HCT116 (cell line): ENCODE data around the gene OR2T2. TPM values are rescaled to one million over a fixed set of nuclear protein-coding genes. Genes with fewer than 3 reads are reported as not detected.
"Not testable (repeated sequence)": the region's sequence is repeated elsewhere in the genome, so short reads cannot be mapped to it uniquely, and the experiment has no call there.

Experiments used
- ATAC-seq: fragments of 200-7000 bp; cut with Tn5 transposase; 2 replicates; pipeline ENCODE4 v1.9.1; 2020; ENCODE audit warnings: mild to moderate bottlenecking, moderate library complexity
- BruUV-seq: library from RNA; stranded (reverse); fragments of 400-500 nt; replicated peaks from 2 replicates; lab custom pipeline; 2021; lab: Mats Ljungman, UMichigan
- CTCF ChIA-PET: fragments of 300-600 bp; sonication (Branson Sonifier 250); formaldehyde crosslinking; loops from one replicate; lab custom pipeline; 2021; ENCODE audit warnings: antibody characterized with exemption; lab: Charles Lee
- POLR2A ChIA-PET: fragments of 300-600, 350-600 bp; sonication (Branson Sonifier 250); formaldehyde crosslinking; loops from one replicate; lab custom pipeline; 2021; ENCODE audit warnings: antibody characterized with exemption; lab: Charles Lee
- RAD21 ChIA-PET, 2 experiments: fragments of 300-600 bp; sonication (Branson Sonifier 250); formaldehyde crosslinking; loops; one replicate each; lab custom pipeline; 2023; ENCODE audit warnings: low total read pairs in 2 of 2; ENCODE audit not compliant: uncharacterized antibody in 2 of 2, unreplicated experiment in 2 of 2, low non-redundant PET in 1 of 2; lab: Charles Lee
- DNase-seq: peaks from one replicate; pipeline ENCODE4 v3.0.0-alpha.2; 2010; ENCODE audit warnings: low read depth, low spot score
- H2AFZ ChIP-seq: fragments of 200-600 bp; shearing (Covaris generic), sonication (generic); 2 replicates; pipeline ENCODE4 v1.6.1; 2017; ENCODE audit warnings: low read depth, mixed run types, mixed read lengths, antibody characterized with exemption, low read length; ENCODE audit not compliant: poor library complexity, severe bottlenecking
- H3K27ac ChIP-seq: 2 replicates; pipeline ENCODE4 v1.5.1; 2012; ENCODE audit warnings: low read depth, low read length
- H3K27me3 ChIP-seq: fragments of 200-600 bp; sonication (generic); 2 replicates; pipeline ENCODE4 v1.6.1; 2016; ENCODE audit warnings: mixed run types, low read length, mixed read lengths; ENCODE audit not compliant: insufficient read depth
- H3K36me3 ChIP-seq, 2 experiments: fragments of 200-500 bp in 1 of 2; fragments of 200-600 bp in 1 of 2; sonication (Bioruptor generic) in 1 of 2; sonication (generic) in 1 of 2; 2 replicates each; pipeline versions ENCODE4 v1.5.1 to v1.6.1; 2014 to 2016; ENCODE audit warnings: low read length in 2 of 2, inconsistent platforms in 1 of 2, mixed read lengths in 1 of 2, mixed run types in 1 of 2; ENCODE audit not compliant: insufficient read depth in 2 of 2, control insufficient read depth in 1 of 2
- H3K4me1 ChIP-seq, 2 experiments: fragments of 200-600 bp in 1 of 2; sonication (generic) in 1 of 2; 2 replicates each; pipeline versions ENCODE4 v1.5.1 to v1.6.1; 2012 to 2017; ENCODE audit warnings: low read length in 2 of 2, inconsistent platforms in 1 of 2, mild to moderate bottlenecking in 1 of 2, mixed read lengths in 1 of 2, mixed run types in 1 of 2, moderate library complexity in 1 of 2; ENCODE audit not compliant: insufficient read depth in 2 of 2, control insufficient read depth in 1 of 2
- H3K4me2 ChIP-seq: fragments of 200-600 bp; sonication (generic); 2 replicates; pipeline ENCODE4 v1.6.1; 2017; ENCODE audit warnings: mixed run types, low read length, mixed read lengths
- H3K4me3 ChIP-seq, 2 experiments: fragments of 200-600 bp in 1 of 2; sonication (generic) in 1 of 2; replicated peaks in 1 of 2; 2 replicates each; pipeline ENCODE4 v1.5.1; 2011 to 2016; ENCODE audit warnings: low read length in 2 of 2, control low read depth in 1 of 2, low read depth in 1 of 2, mild to moderate bottlenecking in 1 of 2, mixed read lengths in 1 of 2, mixed run types in 1 of 2
- H3K79me2 ChIP-seq: fragments of 200-600 bp; sonication (generic); 2 replicates; pipeline ENCODE4 v1.6.1; 2017; ENCODE audit warnings: mild to moderate bottlenecking, mixed run types, low read length, moderate library complexity, mixed read lengths; ENCODE audit not compliant: insufficient read depth
- H3K9ac ChIP-seq: fragments of 200-600 bp; sonication (generic); 2 replicates; pipeline ENCODE4 v1.6.1; 2016; ENCODE audit warnings: low read length, mixed read lengths
- H3K9me2 ChIP-seq: fragments of 200-600 bp; sonication (generic), shearing (Covaris generic); 2 replicates; pipeline ENCODE4 v1.6.1; 2017; ENCODE audit warnings: mixed run types, mild to moderate bottlenecking, moderate library complexity; ENCODE audit not compliant: insufficient read depth
- H3K9me3 ChIP-seq, 2 experiments: fragments of 200-500 bp in 1 of 2; fragments of 200-600 bp in 1 of 2; sonication (Bioruptor generic) in 1 of 2; sonication (generic) in 1 of 2; 2 replicates each; pipeline ENCODE4 v1.6.1; 2014 to 2017; ENCODE audit warnings: low read length in 2 of 2, mixed read lengths in 2 of 2, inconsistent platforms in 1 of 2, low read depth in 1 of 2, mild to moderate bottlenecking in 1 of 2, mixed run types in 1 of 2, moderate library complexity in 1 of 2; ENCODE audit not compliant: control insufficient read depth in 1 of 2, insufficient read depth in 1 of 2
- H4K20me1 ChIP-seq: fragments of 200-600 bp; sonication (generic), shearing (Covaris generic); 2 replicates; pipeline ENCODE4 v1.6.1; 2017; ENCODE audit warnings: mixed run types, mild to moderate bottlenecking, moderate library complexity; ENCODE audit not compliant: insufficient read depth
- intact Hi-C: fragments of 100-400 bp; cut with micrococcal nuclease; formaldehyde crosslinking; loops from 2 replicates; pipeline ENCODE4 v1.10.0; 2022
- total RNA-seq: library from RNA; stranded (reverse); gene quantifications from one replicate; pipeline ENCODE4 v1.2.1, GENCODE V29; 2021; ENCODE audit not compliant: unreplicated experiment

OR2T2 gene
- total RNA-seq, 1 experiment from 2014 or later, result not detected

DNA sequence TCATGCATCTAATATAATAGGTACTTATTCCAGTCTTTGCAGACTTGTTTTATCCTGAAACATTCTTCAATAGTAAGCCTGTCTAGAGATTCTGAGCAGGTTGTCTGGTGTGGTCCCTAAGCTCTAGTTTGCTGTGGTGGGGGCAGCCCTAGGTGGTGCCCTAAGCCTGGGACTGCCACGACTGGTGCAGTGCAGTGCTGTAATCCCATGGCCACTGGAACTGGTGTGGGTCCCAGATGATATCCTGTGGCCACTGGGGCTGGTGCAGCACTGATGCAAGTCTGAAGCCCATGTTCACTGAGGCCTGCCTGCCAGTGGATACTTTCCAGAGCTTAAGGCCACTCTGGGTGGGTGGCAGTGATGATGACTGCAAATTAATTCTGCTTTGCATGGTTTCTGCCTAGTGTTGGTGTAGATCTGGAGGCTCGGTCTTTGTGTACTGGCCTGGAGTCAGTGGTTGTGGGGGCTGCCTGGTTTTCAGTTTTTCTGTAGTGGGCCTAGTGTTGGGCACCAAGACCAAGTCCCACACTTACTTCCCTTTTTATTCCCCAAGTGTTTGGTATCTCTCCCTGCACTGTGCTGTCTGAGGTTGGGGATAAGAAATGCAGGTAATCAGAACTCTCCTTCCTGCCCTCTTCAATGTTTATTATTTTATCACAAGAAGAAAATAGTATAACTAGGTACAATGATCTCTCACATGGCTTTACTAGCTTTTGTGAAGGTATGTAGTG is 55.0 kb downstream of the OR2T2 start:
- H3K27me3 ChIP-seq, DNase-seq, H2AFZ ChIP-seq, H3K9me3 ChIP-seq, BruUV-seq, POLR2A ChIA-PET, CTCF ChIA-PET, H3K4me2 ChIP-seq, H4K20me1 ChIP-seq, H3K9me2 ChIP-seq, H3K9ac ChIP-seq, intact Hi-C loops, ATAC-seq, RAD21 ChIA-PET, H3K27ac ChIP-seq, H3K36me3 ChIP-seq, H3K4me3 ChIP-seq, H3K79me2 ChIP-seq, H3K4me1 ChIP-seq: not testable (repeated sequence)

Other genes with a start within 250 kb of the OR2T2 start
- gene OR2M3, start 248.4 kb upstream of the OR2T2 start, total RNA-seq, result not detected
- not detected for gene OR2M4, start 214.2 kb upstream of the OR2T2 start, total RNA-seq
- not detected for gene OR2T33, start 167.7 kb upstream of the OR2T2 start, total RNA-seq
- gene OR2T12, start 142.2 kb upstream of the OR2T2 start, total RNA-seq, result not detected
- not detected for gene OR2M7, start 121.1 kb upstream of the OR2T2 start, total RNA-seq
- gene OR14C36, start 96.9 kb upstream of the OR2T2 start, total RNA-seq, result not detected
- gene OR2T4, start 84.0 kb upstream of the OR2T2 start, total RNA-seq, result not detected
- not detected for gene OR2T6, start 69.9 kb upstream of the OR2T2 start, total RNA-seq
- gene OR2T1, start 42.6 kb upstream of the OR2T2 start, total RNA-seq, result not detected
- not detected for gene OR2T3, start 27.7 kb downstream of the OR2T2 start, total RNA-seq
- not detected for gene OR2T5, start 43.0 kb downstream of the OR2T2 start, total RNA-seq
- not detected for gene OR2G6, start 62.4 kb downstream of the OR2T2 start, total RNA-seq
- not detected for gene OR2T29, start 117.1 kb downstream of the OR2T2 start, total RNA-seq
- gene OR2T34, start 129.1 kb downstream of the OR2T2 start, total RNA-seq, result not detected
- gene OR2T10, start 152.1 kb downstream of the OR2T2 start, total RNA-seq, result not detected
- gene OR2T11, start 189.5 kb downstream of the OR2T2 start, total RNA-seq, result not detected
- gene OR2T35, start 199.6 kb downstream of the OR2T2 start, total RNA-seq, result not detected
- gene OR2T27, start 209.9 kb downstream of the OR2T2 start, total RNA-seq, result not detected